Metanephros (tissue), 2 donors: Measurements from ENCODE around the gene VSX2. TPM values are rescaled to one million over a fixed set of nuclear protein-coding genes. Genes with fewer than 3 reads are reported as not detected.

Experiments used
- small RNA-seq: library from RNA; depleted of rRNA; stranded (forward); fragments of <200 nt; gene quantifications from one replicate; pipeline ENCODE3, GENCODE V24; 2014; ENCODE audit warnings: low replicate concordance
- total RNA-seq: library from RNA; depleted of rRNA; stranded (reverse); fragments of >200 nt; gene quantifications from one replicate; pipeline ENCODE4 v1.2.3, GENCODE V29; 2014

VSX2 gene
- not detected for total RNA-seq

GRCh38 chr14:74238974-74239847 is at the start of gene VSX2:
Gene VSX2, plus strand, starts transcription at chr14:74239449. Its CDS starts 113 bp downstream, at chr14:74239562.

GRCh38 chr14:74302634-74303569 is 63.7 kb downstream of the VSX2 start, which contains the start of gene ABCD4:
Gene ABCD4, minus strand, starts transcription at chr14:74302934. Its CDS starts 22 bp downstream, at chr14:74302912.

Small RNA genes lying within 50 kb of the gene (small RNA-seq; reads per million reads assigned to genes)
- gene AC006349.1 = not detected

Other genes starting within 250 kb of the VSX2 start
- 41.0 TPM for gene ENTPD5, start 220.2 kb upstream of the VSX2 start, total RNA-seq
- gene BBOF1, start 220.1 kb upstream of the VSX2 start, total RNA-seq = 5.8 TPM
- 82.3 TPM for gene ALDH6A1, start 155.0 kb upstream of the VSX2 start, total RNA-seq
- gene LIN52, start 154.5 kb upstream of the VSX2 start, total RNA-seq = 13.8 TPM
- 76.9 TPM for gene ABCD4, start 63.5 kb downstream of the VSX2 start, total RNA-seq
- gene VRTN, start 109.0 kb downstream of the VSX2 start, total RNA-seq = not detected
- gene SYNDIG1L, start 186.8 kb downstream of the VSX2 start, total RNA-seq = 0.06 TPM